ENCODE measurements around the gene RELCH.

DNA sequence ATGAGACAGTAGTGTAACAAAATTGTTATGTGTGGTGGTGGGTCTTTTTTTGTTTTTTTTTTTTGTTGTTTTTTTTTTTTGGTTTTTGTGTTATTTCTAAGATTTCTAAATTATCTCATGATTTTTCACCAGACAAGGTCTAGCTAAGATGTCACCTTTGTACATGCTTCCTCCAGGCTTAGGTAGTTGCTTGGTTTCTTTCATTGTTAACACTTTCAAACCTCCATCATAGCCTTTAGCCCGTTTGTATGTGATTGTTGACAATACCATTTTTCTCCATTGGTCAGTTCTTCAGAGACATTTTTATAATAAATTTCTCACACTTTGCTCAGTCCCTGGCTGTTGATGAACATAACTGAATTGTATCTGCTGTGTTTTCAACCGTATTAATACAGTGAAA lies 2.2 kb downstream of the RELCH start:
- TF ChIP-seq ZNF217 (IDR thresholded peaks at IDR 0.05), result no peak
- TF ChIP-seq MXI1 (IDR thresholded peaks at IDR 0.05; ENCODE audit: low read depth, low read length), result no peak; the same call in 1 of the 2 replicates
